Heart right ventricle (tissue), 16 donors: ENCODE measurements around the gene SPRED1. TPM values are rescaled to one million over a fixed set of nuclear protein-coding genes. Genes with fewer than 3 reads are reported as not detected.
"Not testable (repeated sequence)": the region's sequence is repeated elsewhere in the genome, so short reads cannot be mapped to it uniquely, and the experiment has no call there.

Experiments used
- ATAC-seq, 8 donors: fragments of 200-7000 bp; cut with Tn5 transposase; one replicate each; pipeline ENCODE4 v1.9.1; 2020; ENCODE audit warnings: mild to moderate bottlenecking in 8 of 8, moderate library complexity in 8 of 8, moderate number of reproducible peaks in 1 of 8
- DNase-seq, 2 donors: peaks; one replicate each; pipeline ENCODE4 v3.0.0-alpha.2; 2020
- H3K27ac ChIP-seq, 10 donors: fragments of 200-600 bp; sonication (generic) in 2 of 10; one replicate each; pipeline versions ENCODE4 v1.5.0 to v1.8.0; 2020 to 2022; ENCODE audit warnings: mild to moderate bottlenecking in 3 of 10
- H3K27me3 ChIP-seq, 7 donors: fragments of 200-600 bp; one replicate each; pipeline ENCODE4 v1.8.0; 2021 to 2022; ENCODE audit warnings: mild to moderate bottlenecking in 2 of 7
- H3K36me3 ChIP-seq, 9 donors: fragments of 200-600 bp; sonication (generic) in 1 of 9; one replicate each; pipeline versions ENCODE4 v1.5.0 to v1.8.0; 2020 to 2022; ENCODE audit warnings: mild to moderate bottlenecking in 2 of 9
- H3K4me1 ChIP-seq, 9 donors: fragments of 200-600 bp; sonication (generic) in 1 of 9; one replicate each; pipeline versions ENCODE4 v1.5.0 to v1.8.0; 2020 to 2022; ENCODE audit warnings: mild to moderate bottlenecking in 4 of 9
- H3K4me3 ChIP-seq, 10 donors: fragments of 200-600 bp; sonication (generic) in 2 of 10; one replicate each; pipeline versions ENCODE4 v1.5.0 to v1.8.0; 2020 to 2022; ENCODE audit warnings: mild to moderate bottlenecking in 7 of 10, moderate library complexity in 2 of 10
- H3K9me3 ChIP-seq, 11 donors: fragments of 200-600 bp in 10 of 11; sonication (generic) in 2 of 11; one replicate each; pipeline versions ENCODE4 v1.5.0 to v1.8.0; 2013 to 2022; ENCODE audit warnings: mild to moderate bottlenecking in 2 of 11, control low read depth in 1 of 11, moderate library complexity in 1 of 11
- WGBS, 2 donors: extraction: QIAGEN DNeasy Blood & Tissue Kit; methylation state at CpG; one replicate each; pipeline ENCODE4 v1.1.7; 2013; ENCODE audit warnings: inconsistent platforms in 1 of 2; 5-methylcytosine and 5-hydroxymethylcytosine counted together
- intact Hi-C, 10 donors: fragments of 100-400 bp; cut with DNase I; formaldehyde crosslinking; loops; one replicate each; pipeline versions ENCODE4 v1.11.1 to v1.14.2; 2022
- polyA plus RNA-seq, 2 donors: library from polyadenylated mRNA; stranded (reverse); fragments of 200-250 nt; gene quantifications; one replicate each; pipeline ENCODE4 v1.2.3, GENCODE V29; 2013
- total RNA-seq, 10 donors: library from RNA; stranded (reverse); fragmentation: NEBNext Ultra II Directional in 3 of 10; extraction: Animal tissue kit (Norgen Biotek cat#: 25700) in 3 of 10; gene quantifications; one replicate each; pipeline versions ENCODE4 v1.2.1 to v1.2.4, GENCODE V29; 2021 to 2023
- TF ChIP-seq, protein P1 (sequence below), 9 donors: fragments of 200-600 bp; sonication (generic) in 2 of 9; IDR thresholded peaks; one replicate each; pipeline versions ENCODE4 v1.5.0 to v1.8.0; 2021 to 2022; ENCODE audit warnings: antibody characterized with exemption in 9 of 9, mild to moderate bottlenecking in 5 of 9, moderate library complexity in 1 of 9
- donor health status: Arrhythmogenic right ventricular cardiomyopathy.
- donor health status: ischemic (EF 13 %, LVEDD 7.1; RV severe dilation, severe dysfunction).
- donor health status: healthy with polysubstance abuse.
- donor health status: DM: no; HTN: yes; CAD: no.
- donor health status: DM: no; HTN: no; CAD: no.
- donor health status: ischemic (EF 25% LVEDD 6.9; RV normal size, moderate dysfunction).
- donor health status: ischemic (EF 25% LVEDD 5.7; RV mildly dilated, moderate dysfunction).
- donor health status: healthy.
- donor health status: DM: yes; HTN: yes; CAD: no.
- donor health status: Ischemic cardiomyopathy.
- donor health status: ischemic (EF 35%, LVEDD 5.7; RV mildly dilated, moderate dysfunction).
- donor health status: nonischemic (EF 11% LVEDD 7.7; RV severe dilation, severe dysfunction).
- donor health status: DM: yes; HTN: yes; CAD: no.
- donor health status: PGD.
- donor health status: ischemic (EF 29% LVEDD 5.4; RV normal size, mild dysfunction).
- donor health status: nonischemic (EF 23%, LVEDD 6.1; RV moderate dilation, normal function).

SPRED1 gene
- total and polyA plus RNA-seq, 12 donors: 3.3 to 20.2 (median 7.5) TPM

DNA sequence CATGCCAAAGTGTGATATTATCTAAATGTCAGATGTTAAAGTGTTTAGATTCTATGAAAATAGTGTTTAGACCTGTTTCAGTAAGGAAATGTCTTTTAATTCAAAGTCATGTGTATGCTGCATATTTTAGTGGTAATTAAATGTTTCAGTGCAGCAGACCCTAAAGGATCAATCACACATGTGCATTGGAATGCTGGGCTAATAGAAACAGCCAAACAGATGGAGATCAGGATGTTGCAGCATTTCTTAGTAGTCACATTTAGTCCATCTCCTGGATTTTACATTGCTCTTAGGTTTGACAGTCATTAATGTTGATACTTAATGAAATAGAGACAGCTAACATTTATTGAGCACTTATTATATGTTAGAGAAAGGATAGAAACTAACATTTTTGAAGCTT, 18.5 kb downstream of the SPRED1 start:
- H3K27ac ChIP-seq: no peak overlapping the region
- no peaks in the 10 kb centered on the region for H3K9me3 ChIP-seq
- ATAC-seq: no peak
- peaks cover 0 to 36% (median 0%) of the 10 kb centered on the region in 9 donors for H3K36me3 ChIP-seq
- H3K27me3 ChIP-seq: no peaks in the 10 kb centered on the region
- DNase-seq: no peak
- intact Hi-C loops: no loop called here
- peaks cover 3 to 51% (median 25%) of the 10 kb centered on the region in 9 donors for H3K4me1 ChIP-seq
- TF ChIP-seq, protein P1, sequence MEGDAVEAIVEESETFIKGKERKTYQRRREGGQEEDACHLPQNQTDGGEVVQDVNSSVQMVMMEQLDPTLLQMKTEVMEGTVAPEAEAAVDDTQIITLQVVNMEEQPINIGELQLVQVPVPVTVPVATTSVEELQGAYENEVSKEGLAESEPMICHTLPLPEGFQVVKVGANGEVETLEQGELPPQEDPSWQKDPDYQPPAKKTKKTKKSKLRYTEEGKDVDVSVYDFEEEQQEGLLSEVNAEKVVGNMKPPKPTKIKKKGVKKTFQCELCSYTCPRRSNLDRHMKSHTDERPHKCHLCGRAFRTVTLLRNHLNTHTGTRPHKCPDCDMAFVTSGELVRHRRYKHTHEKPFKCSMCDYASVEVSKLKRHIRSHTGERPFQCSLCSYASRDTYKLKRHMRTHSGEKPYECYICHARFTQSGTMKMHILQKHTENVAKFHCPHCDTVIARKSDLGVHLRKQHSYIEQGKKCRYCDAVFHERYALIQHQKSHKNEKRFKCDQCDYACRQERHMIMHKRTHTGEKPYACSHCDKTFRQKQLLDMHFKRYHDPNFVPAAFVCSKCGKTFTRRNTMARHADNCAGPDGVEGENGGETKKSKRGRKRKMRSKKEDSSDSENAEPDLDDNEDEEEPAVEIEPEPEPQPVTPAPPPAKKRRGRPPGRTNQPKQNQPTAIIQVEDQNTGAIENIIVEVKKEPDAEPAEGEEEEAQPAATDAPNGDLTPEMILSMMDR (IDR thresholded peaks at IDR 0.05): no peak
- H3K4me3 ChIP-seq: no peak overlapping the region

- no peak overlapping the region for H3K4me3 ChIP-seq
- no peak for DNase-seq
- no peak overlapping the region for H3K27ac ChIP-seq
- intact Hi-C loops: no loop called here
- H3K4me1 ChIP-seq: peaks cover 3 to 48% (median 22%) of the 10 kb centered on the region in 9 donors
- H3K9me3 ChIP-seq: no peaks in the 10 kb centered on the region
- no peaks in the 10 kb centered on the region for H3K27me3 ChIP-seq
- H3K36me3 ChIP-seq: peaks cover 0 to 36% (median 0%) of the 10 kb centered on the region in 9 donors
- no peak for ATAC-seq
- TF ChIP-seq, protein P1 (IDR thresholded peaks at IDR 0.05): no peak
- 94 to 97% methylated on average over 3 of the region's 3 CpGs for WGBS, 2 donors
Observed at GRCh38 chr15:38271895-38272294, 19.3 kb downstream of the SPRED1 start.

DNA sequence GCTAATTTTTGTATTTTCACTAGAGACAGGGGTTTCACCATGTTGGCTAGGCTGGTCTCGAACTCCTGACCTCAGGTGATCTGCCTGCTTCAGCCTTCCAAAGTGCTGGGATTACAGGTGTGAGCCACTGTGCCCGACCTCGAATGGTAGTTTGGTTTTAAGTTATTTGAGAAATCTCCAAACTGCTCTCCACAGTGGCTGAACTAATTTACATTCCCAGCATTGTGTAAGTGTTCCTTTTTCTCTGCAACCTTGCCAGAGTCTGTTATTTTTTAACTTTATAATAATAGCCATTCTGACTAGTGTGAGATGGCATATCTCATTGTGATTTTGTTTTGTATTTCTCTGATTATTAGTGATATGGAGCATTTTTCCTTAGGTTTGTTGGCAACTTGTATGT, 19.8 kb downstream of the SPRED1 start:
- 80 to 88% methylated on average over 3 of the region's 3 CpGs for WGBS, 2 donors
- DNase-seq, H3K9me3 ChIP-seq, H3K27me3 ChIP-seq, ATAC-seq, intact Hi-C loops, H3K4me3 ChIP-seq, H3K27ac ChIP-seq: not testable (repeated sequence)
- Histone ChIP-seq H3K4me1 (peaks cover 3 to 43% (median 21%) of the 10 kb centered on the region in 9 donors), H3K36me3 (peaks cover 0 to 36% (median 0%) of the 10 kb centered on the region in 9 donors)

- peaks cover 0 to 25% (median 0%) of the 10 kb centered on the region in 9 donors for H3K36me3 ChIP-seq
- ATAC-seq: no peak
- no peaks in the 10 kb centered on the region for H3K27me3 ChIP-seq
- H3K27ac ChIP-seq: no peak overlapping the region
- no peak overlapping the region for H3K4me3 ChIP-seq
- peaks cover 3 to 41% (median 20%) of the 10 kb centered on the region in 9 donors for H3K4me1 ChIP-seq
- WGBS, 2 donors: 13 to 25% methylated on average over 1 of the region's 1 CpG
- TF ChIP-seq, protein P1 (IDR thresholded peaks at IDR 0.05): no peak
- no peak for DNase-seq
- no peaks in the 10 kb centered on the region for H3K9me3 ChIP-seq
- intact Hi-C loops: no loop called here
Observed at GRCh38 chr15:38274135-38274534, 21.5 kb downstream of the SPRED1 start.

DNA sequence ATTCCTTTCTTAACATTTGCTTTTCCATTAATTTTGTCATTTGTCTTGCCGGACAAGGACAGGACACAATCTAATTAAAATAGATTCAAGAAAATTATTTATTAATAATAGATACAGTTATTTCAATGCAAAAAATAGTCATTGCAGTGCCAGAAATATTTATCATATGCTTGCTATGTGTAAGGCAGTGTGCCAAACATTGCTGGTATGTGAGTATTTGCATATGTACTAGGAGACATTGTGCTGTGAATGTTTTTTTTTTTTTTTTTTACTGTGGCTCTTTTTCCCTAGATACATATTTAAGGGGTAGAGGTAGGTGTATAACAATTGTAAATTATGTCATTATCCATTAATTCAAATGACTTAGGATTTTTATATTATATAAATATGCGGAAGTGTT, 23.3 kb downstream of the SPRED1 start:
- Histone ChIP-seq H3K27me3 (no peaks in the 10 kb centered on the region), H3K4me1 (peaks cover 3 to 59% (median 24%) of the 10 kb centered on the region in 9 donors), H3K27ac (no peak overlapping the region), H3K9me3 (no peaks in the 10 kb centered on the region), H3K4me3 (no peak overlapping the region), H3K36me3 (peaks cover 0 to 12% (median 0%) of the 10 kb centered on the region in 9 donors)
- DNase-seq (no peak), ATAC-seq (no peak)
- intact Hi-C loops: no loop called here
- WGBS, 2 donors: 44 to 55% methylated on average over 2 of the region's 2 CpGs
- TF ChIP-seq, protein P1 (IDR thresholded peaks at IDR 0.05): no peak

GRCh38 chr15:38277281-38277680, 24.6 kb downstream of the SPRED1 start:
- DNase-seq, H3K27me3 ChIP-seq, ATAC-seq, intact Hi-C loops, H3K9me3 ChIP-seq, H3K4me3 ChIP-seq, H3K27ac ChIP-seq: not testable (repeated sequence)
- H3K4me1 ChIP-seq: peaks cover 3 to 66% (median 24%) of the 10 kb centered on the region in 9 donors
- peaks cover 0 to 12% (median 0%) of the 10 kb centered on the region in 9 donors for H3K36me3 ChIP-seq
- WGBS, 2 donors: 3 to 44% methylated on average over 1 of the region's 1 CpG
